ENCODE measurements around the gene SLC51B.

Gene SLC51B

GRCh38 chr15:65095747-65096104, 50.5 kb downstream of the SLC51B start:
- TF ChIP-seq POLR2AphosphoS5 (IDR thresholded peaks at IDR 0.05; ENCODE audit: low read depth, low read length) = no peak
- no peak for TF ChIP-seq FOXP2 (optimal IDR thresholded peaks at IDR 0.05; ENCODE audit: borderline replicate concordance, extremely low read depth, extremely low read length, insufficient read depth)
- TF ChIP-seq REST (IDR thresholded peaks at IDR 0.05; ENCODE audit: insufficient read depth in 1 of 2, low read depth in 2 of 2, low read length in 2 of 2) = no peak
- TF ChIP-seq SIN3A (IDR thresholded peaks at IDR 0.05; ENCODE audit: borderline replicate concordance, insufficient read depth, low read length) = no peak
- no peak for TF ChIP-seq TAF1 (IDR thresholded peaks at IDR 0.05; ENCODE audit: borderline replicate concordance, insufficient read depth, low read length)

- TF ChIP-seq FOXP2 (optimal IDR thresholded peaks at IDR 0.05; ENCODE audit: borderline replicate concordance, extremely low read depth, extremely low read length, insufficient read depth) (no peak), SIN3A (IDR thresholded peaks at IDR 0.05; ENCODE audit: borderline replicate concordance, insufficient read depth, low read length) (no peak), REST (IDR thresholded peaks at IDR 0.05; ENCODE audit: insufficient read depth in 1 of 2, low read depth in 2 of 2, low read length in 2 of 2) (no peak), POLR2AphosphoS5 (IDR thresholded peaks at IDR 0.05; ENCODE audit: low read depth, low read length) (no peak), TAF1 (IDR thresholded peaks at IDR 0.05; ENCODE audit: borderline replicate concordance, insufficient read depth, low read length) (no peak)
Measured at GRCh38 chr15:65096481-65097385, 51.5 kb downstream of the SLC51B start.

- TF ChIP-seq REST (IDR thresholded peaks at IDR 0.05; ENCODE audit: insufficient read depth in 1 of 2, low read depth in 2 of 2, low read length in 2 of 2) = no peak
- no peak for TF ChIP-seq FOXP2 (optimal IDR thresholded peaks at IDR 0.05; ENCODE audit: borderline replicate concordance, extremely low read depth, extremely low read length, insufficient read depth)
- no peak for TF ChIP-seq TAF1 (IDR thresholded peaks at IDR 0.05; ENCODE audit: borderline replicate concordance, insufficient read depth, low read length)
- TF ChIP-seq POLR2AphosphoS5 (IDR thresholded peaks at IDR 0.05; ENCODE audit: low read depth, low read length) = no peak
- no peak for TF ChIP-seq SIN3A (IDR thresholded peaks at IDR 0.05; ENCODE audit: borderline replicate concordance, insufficient read depth, low read length)
Measured at GRCh38 chr15:65097651-65098263, 52.6 kb downstream of the SLC51B start.

GRCh38 chr15:65099336-65099735, 54.1 kb downstream of the SLC51B start:
- TF ChIP-seq POLR2AphosphoS5 (IDR thresholded peaks at IDR 0.05; ENCODE audit: low read depth, low read length) (no peak), REST (IDR thresholded peaks at IDR 0.05; ENCODE audit: insufficient read depth in 1 of 2, low read depth in 2 of 2, low read length in 2 of 2) (no peak), FOXP2 (optimal IDR thresholded peaks at IDR 0.05; ENCODE audit: borderline replicate concordance, extremely low read depth, extremely low read length, insufficient read depth) (no peak), SIN3A (IDR thresholded peaks at IDR 0.05; ENCODE audit: borderline replicate concordance, insufficient read depth, low read length) (no peak), TAF1 (IDR thresholded peaks at IDR 0.05; ENCODE audit: borderline replicate concordance, insufficient read depth, low read length) (no peak)
